ENCODE measurements around the gene PRSS21. TPM values are rescaled to one million over a fixed set of nuclear protein-coding genes. Genes with fewer than 3 reads are reported as not detected.

Gene PRSS21
- polyA plus RNA-seq, 1 experiment = 0.13 TPM

- DNase-seq (ENCODE audit: low read depth) = no peak
- TF ChIP-seq CTCF (IDR thresholded peaks at IDR 0.05; ENCODE audit: insufficient read depth, low read depth, low read length) = no peak
- H3K27me3 ChIP-seq (ENCODE audit: control insufficient read depth, insufficient read depth, low read length) = no peaks in the 10 kb centered on the region
- no peaks in the 10 kb centered on the region for H3K36me3 ChIP-seq (ENCODE audit: control insufficient read depth, insufficient read depth, low read length)
- ChIA-PET POLR2A (no interaction called here), CTCF (interaction anchor here (10.8 kb wide), 1 partner anchor 26 kb away, joined by 201 read pairs; no protein-coding TSS in a partner anchor)
- no peak overlapping the region for H3K4me3 ChIP-seq (ENCODE audit: low read depth, low read length)
Observed at GRCh38 chr16:2865651-2866050, 48.6 kb downstream of the PRSS21 start.

- no peaks in the 10 kb centered on the region for H3K36me3 ChIP-seq (ENCODE audit: control insufficient read depth, insufficient read depth, low read length)
- TF ChIP-seq CTCF (IDR thresholded peaks at IDR 0.05; ENCODE audit: insufficient read depth, low read depth, low read length) = no peak
- POLR2A ChIA-PET = no interaction called here
- CTCF ChIA-PET = interaction anchor here (1.0 to 10.8 kb wide), 2 partner anchors 27 to 53 kb away, joined by 4 to 201 read pairs; no protein-coding TSS in a partner anchor
- H3K27me3 ChIP-seq (ENCODE audit: control insufficient read depth, insufficient read depth, low read length) = no peaks in the 10 kb centered on the region
- H3K4me3 ChIP-seq (ENCODE audit: low read depth, low read length) = no peak overlapping the region
- DNase-seq (ENCODE audit: low read depth) = no peak
Observed at GRCh38 chr16:2866431-2866830, 49.4 kb downstream of the PRSS21 start.

GRCh38 chr16:2867661-2867986 is 50.6 kb downstream of the PRSS21 start:
- ChIA-PET POLR2A (no interaction called here), CTCF (interaction anchor here (0.6 to 10.8 kb wide), 25 partner anchors 10 to 218 kb away, joined by 3 to 201 read pairs (median 5); partner anchors contain the start of genes FLYWCH1 and FLYWCH2)
- Histone ChIP-seq H3K36me3 (ENCODE audit: control insufficient read depth, insufficient read depth, low read length) (no peaks in the 10 kb centered on the region), H3K27me3 (ENCODE audit: control insufficient read depth, insufficient read depth, low read length) (no peaks in the 10 kb centered on the region), H3K4me3 (ENCODE audit: low read depth, low read length) (peak overlapping the region; percentile 63)
- no peak for TF ChIP-seq CTCF (IDR thresholded peaks at IDR 0.05; ENCODE audit: insufficient read depth, low read depth, low read length)
- no peak for DNase-seq (ENCODE audit: low read depth)

- ChIA-PET CTCF (interaction anchor here (0.6 to 10.8 kb wide), 29 partner anchors 10 to 219 kb away, joined by 3 to 201 read pairs (median 5); partner anchors contain the start of genes FLYWCH1 and FLYWCH2), POLR2A (interaction anchor here (0.6 kb wide), 1 partner anchor 96 kb away, joined by 3 read pairs; the partner anchor contains the start of gene KREMEN2)
- Histone ChIP-seq H3K27me3 (ENCODE audit: control insufficient read depth, insufficient read depth, low read length) (no peaks in the 10 kb centered on the region), H3K4me3 (ENCODE audit: low read depth, low read length) (peak overlapping the region; percentile 63), H3K36me3 (ENCODE audit: control insufficient read depth, insufficient read depth, low read length) (no peaks in the 10 kb centered on the region)
- peak; percentile 64 for DNase-seq (ENCODE audit: low read depth)
- TF ChIP-seq CTCF (IDR thresholded peaks at IDR 0.05; ENCODE audit: insufficient read depth, low read depth, low read length) = peak; percentile 98
Observed at GRCh38 chr16:2867987-2868789, 51.2 kb downstream of the PRSS21 start.

Small RNAs within 50 kb of the gene (small RNA-seq; reads per million reads assigned to genes)
- gene SNORA3C (ENCODE audit: insufficient read length, low read depth, low replicate concordance) = not detected

Other genes starting within 250 kb of the PRSS21 start
- gene KCTD5, start 134.7 kb upstream of the PRSS21 start, polyA plus RNA-seq (2011; rRNA removed) = 25.4 and 34.5 TPM in 2 replicates
- 0.81 and 0.97 TPM in 2 replicates for gene PRSS27, start 97.0 kb upstream of the PRSS21 start, polyA plus RNA-seq (2011; rRNA removed)
- gene SRRM2, start 64.6 kb upstream of the PRSS21 start, polyA plus RNA-seq (2011; rRNA removed) = 72.6 and 105 TPM in 2 replicates
- 212 and 215 TPM in 2 replicates for gene ELOB, start 40.0 kb upstream of the PRSS21 start, polyA plus RNA-seq (2011; rRNA removed)
- not detected in 2 replicates for gene PRSS33, start 29.7 kb upstream of the PRSS21 start, polyA plus RNA-seq (2011; rRNA removed)
- not detected in 2 replicates for gene PRSS41, start 18.8 kb upstream of the PRSS21 start, polyA plus RNA-seq (2011; rRNA removed)
- 0.10 TPM in 2 replicates for gene ZG16B, start 13.1 kb downstream of the PRSS21 start, polyA plus RNA-seq (2011; rRNA removed)
- gene PRSS22, start 40.9 kb downstream of the PRSS21 start, polyA plus RNA-seq (2011; rRNA removed) = not detected in 2 replicates
- gene FLYWCH2, start 66.0 kb downstream of the PRSS21 start, polyA plus RNA-seq (2011; rRNA removed) = 25.6 and 39.9 TPM in 2 replicates
- gene FLYWCH1, start 94.7 kb downstream of the PRSS21 start, polyA plus RNA-seq (2011; rRNA removed) = 16.2 and 25.4 TPM in 2 replicates
- gene KREMEN2, start 147.0 kb downstream of the PRSS21 start, polyA plus RNA-seq (2011; rRNA removed) = not detected in 2 replicates
- 2.7 and 4.4 TPM in 2 replicates for gene PAQR4, start 152.1 kb downstream of the PRSS21 start, polyA plus RNA-seq (2011; rRNA removed)
- 3.6 and 6.9 TPM in 2 replicates for gene PKMYT1, start 163.2 kb downstream of the PRSS21 start, polyA plus RNA-seq (2011; rRNA removed)
- not detected in 2 replicates for gene CLDN9, start 195.7 kb downstream of the PRSS21 start, polyA plus RNA-seq (2011; rRNA removed)
- gene CLDN6, start 200.9 kb downstream of the PRSS21 start, polyA plus RNA-seq (2011; rRNA removed) = 0.12 TPM in 1 of 2 replicates, not detected in the other
- 218 and 282 TPM in 2 replicates for gene TNFRSF12A, start 203.1 kb downstream of the PRSS21 start, polyA plus RNA-seq (2011; rRNA removed)
- 26.2 and 33.7 TPM in 2 replicates for gene HCFC1R1, start 206.7 kb downstream of the PRSS21 start, polyA plus RNA-seq (2011; rRNA removed)
- 11.0 and 20.5 TPM in 2 replicates for gene THOC6, start 206.8 kb downstream of the PRSS21 start, polyA plus RNA-seq (2011; rRNA removed)
- gene BICDL2, start 219.7 kb downstream of the PRSS21 start, polyA plus RNA-seq (2011; rRNA removed) = 0.04 and 0.09 TPM in 2 replicates
- 0.01 and 0.02 TPM in 2 replicates for gene MMP25, start 229.3 kb downstream of the PRSS21 start, polyA plus RNA-seq (2011; rRNA removed)
- 11.3 and 18.1 TPM in 2 replicates for gene IL32, start 248.4 kb downstream of the PRSS21 start, polyA plus RNA-seq (2011; rRNA removed)

Data from BJ (cell line).